ENCODE data around the gene IFIT1.
"Not testable (repeated sequence)": the region's sequence is repeated elsewhere in the genome, so short reads cannot be mapped to it uniquely, and the experiment has no call there.

GRCh38 chr10:89444819-89445218 is 52.4 kb downstream of the IFIT1 start:
- not testable (repeated sequence) for TF ChIP-seq CTCF (IDR thresholded peaks at IDR 0.05); POLR2AphosphoS5 (IDR thresholded peaks at IDR 0.05); POLR2A (IDR thresholded peaks at IDR 0.05; ENCODE audit: low read depth); EP300 (IDR thresholded peaks at IDR 0.05)
